Activated gamma-delta T cell treated with Interleukin-2 at 50 U/mL for 16 hours (primary cell): Measurements from ENCODE around the gene POLR2J.
A peak's percentile ranks its signal among the peaks of the same experiment; 100 is the strongest.
"Not testable (repeated sequence)": the region's sequence is repeated elsewhere in the genome, so short reads cannot be mapped to it uniquely, and the experiment has no call there.

Experiments
- DNase-seq: peaks from one replicate; pipeline ENCODE4 v3.0.0-alpha.2; 2020

POLR2J gene

DNA sequence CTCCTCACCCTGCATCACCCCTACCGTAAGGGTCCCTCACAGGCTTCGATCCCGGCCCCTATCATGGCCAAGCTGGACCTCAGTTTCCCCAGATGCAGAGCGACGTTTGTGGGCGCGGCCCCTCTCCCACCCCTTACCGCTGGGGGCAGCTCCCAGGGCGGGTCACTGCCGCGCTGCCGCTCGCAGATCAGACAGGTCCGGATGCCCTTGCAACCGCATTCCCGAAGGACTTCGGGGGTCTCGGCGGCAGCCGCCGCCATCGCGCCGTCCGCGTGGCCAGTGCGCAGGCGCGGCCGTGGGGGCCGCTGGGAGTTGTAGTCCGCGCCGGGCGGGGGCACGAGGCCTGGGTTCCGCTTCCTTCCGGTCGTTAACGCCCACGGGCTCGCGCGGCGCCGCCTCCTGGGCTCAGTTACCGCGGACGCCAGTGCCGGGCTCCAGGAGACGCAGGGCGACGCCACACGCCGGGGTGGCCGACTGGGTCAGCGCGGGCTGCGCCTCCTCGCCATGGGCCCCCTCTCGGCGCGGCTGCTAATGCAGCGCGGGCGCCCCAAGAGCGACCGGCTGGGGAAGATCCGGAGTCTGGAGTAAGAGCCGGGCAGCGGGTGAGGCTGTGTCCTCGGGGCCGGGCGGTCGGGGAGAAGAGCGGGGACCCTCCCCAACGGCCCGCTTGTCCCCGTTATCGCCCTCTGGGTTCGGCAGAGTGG is 14.0 kb downstream of the POLR2J start, which contains the start of the genes ALKBH4 and LRWD1:
Gene ALKBH4, minus strand, starts transcription at position 287 of the 704 bp plus-strand sequence. Its CDS starts 27 bp downstream, at position 260.
Gene LRWD1, plus strand, starts transcription at position 408 of the 704 bp plus-strand sequence. Its CDS starts 97 bp downstream, at position 505.
- DNase-seq: peak; percentile 94

DNA sequence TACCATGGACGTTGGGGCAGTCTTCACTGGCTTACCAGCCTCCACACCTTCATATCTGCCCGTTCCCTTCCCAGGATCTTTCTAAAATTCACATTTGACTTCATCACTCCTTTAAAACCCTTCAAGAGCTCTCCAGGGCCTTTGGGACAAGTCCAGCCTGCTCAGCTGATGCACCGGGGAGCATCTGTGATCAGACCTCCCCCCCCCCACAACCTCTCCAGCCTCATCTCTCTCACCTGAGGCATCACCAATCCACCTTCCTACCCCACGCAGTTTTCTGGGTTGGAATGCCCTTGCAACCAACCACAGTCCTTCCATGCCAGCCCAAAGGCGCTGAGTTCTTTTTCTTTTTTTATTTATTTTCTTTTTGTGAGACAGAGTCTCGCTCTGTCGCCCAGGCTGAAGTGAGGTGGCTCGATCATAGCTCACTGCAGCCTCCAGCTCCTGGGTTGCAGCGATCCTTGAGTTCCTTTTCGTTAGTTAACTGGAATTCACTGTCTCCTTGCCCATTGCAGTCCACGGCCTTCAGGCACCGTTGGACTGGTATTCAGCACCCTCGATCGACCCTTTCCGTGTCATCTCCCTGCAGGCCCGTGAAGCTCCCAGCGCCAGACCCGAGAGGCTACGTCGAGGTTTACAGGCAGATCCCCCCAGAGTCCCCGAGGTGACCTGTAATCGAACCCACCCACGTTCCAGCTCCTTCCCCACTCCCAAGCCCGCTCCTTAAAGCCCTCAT is 14.7 kb downstream of the POLR2J start:
- DNase-seq: no peak

DNA sequence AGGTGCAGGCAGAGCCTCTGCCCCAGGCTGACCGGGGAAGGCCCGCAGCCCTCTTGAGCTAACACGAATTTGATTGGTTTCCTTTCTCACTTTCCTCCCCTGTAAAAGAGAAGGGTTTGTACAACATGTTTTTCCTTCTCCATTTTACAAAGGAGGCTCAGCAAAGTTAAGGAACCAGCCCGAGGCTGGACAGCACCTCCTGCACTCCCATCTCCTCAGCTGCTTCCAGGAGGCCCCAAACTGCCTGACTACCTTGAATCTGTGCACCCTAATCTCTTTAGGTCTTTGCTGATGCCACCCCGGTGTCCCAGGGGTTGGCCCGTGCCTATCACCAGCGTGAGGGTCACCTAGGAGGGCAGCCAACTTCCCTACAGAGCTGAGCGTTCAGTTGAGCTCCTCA is 18.3 kb downstream of the POLR2J start:
- DNase-seq: no peak

DNA sequence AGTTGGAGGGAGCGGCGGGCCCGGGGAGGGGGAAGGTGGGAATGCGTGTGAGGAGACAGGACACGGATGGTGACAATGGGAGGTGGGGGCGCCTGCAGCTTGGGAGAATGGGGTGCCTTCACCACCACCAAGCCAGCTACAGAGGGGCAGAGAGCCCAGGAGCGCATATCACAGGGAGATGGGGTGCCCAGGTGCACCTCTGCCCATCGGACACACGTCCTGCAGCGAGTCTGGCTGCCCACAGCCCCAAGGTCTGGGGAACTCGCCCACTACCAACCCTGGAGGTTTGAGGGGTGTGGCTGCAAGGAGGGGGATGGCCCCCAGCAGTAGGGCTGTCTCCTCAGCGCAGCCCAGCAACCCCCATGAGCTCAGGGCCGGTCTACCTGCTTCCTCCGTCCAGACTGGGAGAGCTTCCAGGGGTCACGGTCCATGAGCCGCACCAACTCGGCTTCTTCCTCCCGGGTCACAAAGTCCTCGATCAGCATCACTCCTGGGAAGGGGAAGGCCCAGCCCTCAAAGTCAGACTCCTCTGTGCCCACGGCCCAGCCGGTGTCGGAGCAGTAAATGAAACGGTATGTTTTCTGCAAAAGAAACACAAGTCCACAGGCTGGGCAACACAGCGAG is 19.4 kb downstream of the POLR2J start:
- DNase-seq: no peak

DNA sequence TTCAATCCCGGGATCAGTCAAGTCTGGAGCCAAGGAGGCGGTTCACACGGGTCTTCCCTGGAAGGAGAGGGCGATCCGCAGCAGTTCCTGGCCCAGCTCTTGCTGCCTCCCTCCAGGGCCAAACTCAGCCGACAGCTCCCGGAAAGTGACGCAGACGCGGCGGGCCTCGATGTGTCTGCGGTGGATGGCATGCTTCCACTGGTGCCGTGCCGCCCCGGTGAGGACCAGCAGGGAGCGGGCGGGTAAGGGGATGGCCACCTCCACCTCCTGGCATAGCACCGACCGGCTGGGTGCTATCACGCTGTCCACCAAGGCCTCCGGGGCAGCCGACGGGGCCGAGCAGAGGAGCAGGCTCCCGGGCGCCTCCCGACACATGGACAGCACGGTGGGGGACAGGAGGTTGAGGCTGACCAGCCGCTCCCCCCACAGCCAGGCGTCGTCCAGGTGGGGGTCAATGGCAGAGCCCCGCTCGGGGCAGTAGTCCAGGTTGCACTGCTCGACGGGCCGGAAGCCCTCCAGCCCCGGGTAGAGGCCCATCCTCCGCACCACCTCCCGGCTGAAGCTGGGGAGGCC is 21.3 kb downstream of the POLR2J start:
- DNase-seq: no peak

DNA sequence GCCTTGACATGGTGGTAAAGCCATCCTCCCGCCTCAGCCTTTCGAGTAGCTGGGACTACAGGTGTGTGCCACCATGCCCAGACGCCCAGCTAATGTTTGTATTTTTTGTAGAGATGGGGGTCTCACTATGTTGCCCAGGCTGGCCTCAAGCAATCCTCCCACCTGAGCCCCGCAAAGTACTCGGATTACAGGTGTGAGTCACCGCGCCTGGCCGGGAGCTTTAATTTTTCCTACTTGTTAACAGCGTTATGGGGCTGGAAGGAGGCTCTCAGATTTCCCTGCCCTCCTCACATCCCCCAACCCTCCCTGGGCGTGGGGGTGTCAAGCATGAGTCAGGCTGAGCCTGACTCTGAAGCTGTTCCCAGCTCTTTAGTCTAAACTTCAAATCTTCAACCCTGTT is 22.4 kb downstream of the POLR2J start:
- no peak for DNase-seq

DNA sequence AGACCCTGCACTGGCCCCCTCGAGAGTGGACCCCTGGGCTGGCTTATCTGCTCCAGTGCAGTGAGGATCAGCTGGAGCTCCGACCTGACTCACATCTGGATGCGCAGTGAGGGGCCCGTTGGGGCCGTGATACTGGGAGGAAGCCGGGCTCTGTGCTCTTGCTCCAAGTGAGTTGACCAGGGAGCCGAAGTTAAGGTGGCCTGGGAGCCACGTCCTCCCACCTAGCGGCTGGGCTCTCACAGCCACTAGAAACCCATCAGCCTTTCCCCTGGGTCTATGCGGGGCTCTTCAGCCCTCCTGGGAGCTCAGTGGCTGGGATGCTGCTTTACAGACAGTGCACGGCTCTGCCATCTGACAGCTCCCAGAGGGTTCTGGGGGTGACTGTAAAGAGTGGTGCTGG is 23.1 kb downstream of the POLR2J start:
- DNase-seq: no peak

DNA sequence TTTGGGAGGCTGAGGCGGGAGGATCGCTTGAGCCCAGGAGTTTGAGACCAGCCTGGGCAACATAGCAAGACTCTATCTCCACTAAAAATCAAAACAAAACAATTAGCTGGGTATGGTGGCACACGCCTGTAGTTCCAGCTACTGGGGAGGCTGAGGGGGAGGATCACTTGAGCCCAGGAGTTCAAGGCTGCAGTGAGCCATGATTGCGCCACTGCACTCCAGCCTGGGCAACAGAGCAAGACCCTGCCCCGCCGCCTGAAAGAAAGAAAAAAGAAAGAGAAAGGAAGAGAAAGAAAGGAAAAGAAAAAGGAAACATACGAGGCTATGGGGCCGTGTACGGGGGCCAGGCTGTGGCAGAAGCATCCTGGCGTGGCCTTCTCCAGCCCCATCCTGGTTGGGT is 23.8 kb downstream of the POLR2J start:
- DNase-seq: not testable (repeated sequence)

DNA sequence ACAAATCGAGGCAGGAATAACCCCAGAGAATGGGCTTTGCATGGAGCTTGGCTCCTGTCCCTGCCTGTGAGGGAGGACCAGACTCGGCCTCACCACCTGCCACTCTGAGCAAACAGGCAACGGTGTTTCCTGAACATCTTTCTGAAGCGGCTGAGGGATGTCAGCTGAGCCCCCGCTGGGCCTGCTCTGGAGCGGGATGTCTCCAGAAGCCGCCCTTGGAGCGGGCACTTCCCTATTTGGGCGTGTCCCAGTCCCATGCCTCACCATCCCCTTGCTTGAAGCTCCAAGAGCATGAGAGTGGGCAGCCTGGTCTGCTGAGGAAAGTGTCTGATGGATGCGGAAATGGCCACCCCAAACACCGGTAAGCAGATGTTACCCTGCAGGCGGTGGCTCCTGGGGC is 24.3 kb downstream of the POLR2J start:
- DNase-seq: no peak

DNA sequence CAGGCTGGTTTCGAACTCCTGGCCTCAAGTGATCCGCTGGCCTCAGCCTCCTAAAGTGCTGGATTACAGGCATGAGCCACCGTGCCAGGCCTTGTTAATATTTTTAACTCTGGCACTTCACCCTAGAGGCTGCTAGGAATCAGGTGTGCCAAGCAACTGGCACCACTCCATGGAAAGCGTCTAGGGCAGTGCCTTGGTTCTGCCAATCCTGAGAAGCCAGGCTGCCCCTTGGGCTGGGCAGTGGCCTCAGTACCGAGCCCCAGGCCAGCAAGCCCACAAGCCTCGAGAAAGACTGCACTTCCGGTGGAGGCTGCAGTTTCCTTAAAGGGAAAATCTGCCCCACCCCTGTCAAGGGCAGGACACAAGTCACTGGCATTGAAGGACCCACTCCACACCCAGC is 25.4 kb downstream of the POLR2J start:
- no peak for DNase-seq

DNA sequence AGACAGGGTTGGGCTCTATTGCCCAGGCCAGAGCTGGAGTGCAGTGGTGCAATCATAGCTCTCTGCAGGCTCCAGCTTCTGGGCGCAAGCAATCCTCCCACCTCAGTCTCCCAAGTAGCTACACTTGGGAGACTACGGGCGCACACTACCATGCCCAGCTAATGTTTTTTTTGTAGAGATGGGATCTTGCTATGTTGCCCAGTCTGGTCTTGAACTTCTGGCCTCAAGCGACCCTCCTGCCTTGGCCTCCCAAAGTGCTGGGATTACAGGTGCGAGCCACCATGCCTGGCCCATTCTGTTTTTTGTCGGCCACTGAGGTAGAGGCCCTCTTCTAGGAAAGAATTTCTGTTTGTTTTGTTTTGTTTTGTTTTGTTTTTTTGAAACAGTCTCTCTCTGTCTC is 26.3 kb downstream of the POLR2J start:
- DNase-seq: no peak

DNA sequence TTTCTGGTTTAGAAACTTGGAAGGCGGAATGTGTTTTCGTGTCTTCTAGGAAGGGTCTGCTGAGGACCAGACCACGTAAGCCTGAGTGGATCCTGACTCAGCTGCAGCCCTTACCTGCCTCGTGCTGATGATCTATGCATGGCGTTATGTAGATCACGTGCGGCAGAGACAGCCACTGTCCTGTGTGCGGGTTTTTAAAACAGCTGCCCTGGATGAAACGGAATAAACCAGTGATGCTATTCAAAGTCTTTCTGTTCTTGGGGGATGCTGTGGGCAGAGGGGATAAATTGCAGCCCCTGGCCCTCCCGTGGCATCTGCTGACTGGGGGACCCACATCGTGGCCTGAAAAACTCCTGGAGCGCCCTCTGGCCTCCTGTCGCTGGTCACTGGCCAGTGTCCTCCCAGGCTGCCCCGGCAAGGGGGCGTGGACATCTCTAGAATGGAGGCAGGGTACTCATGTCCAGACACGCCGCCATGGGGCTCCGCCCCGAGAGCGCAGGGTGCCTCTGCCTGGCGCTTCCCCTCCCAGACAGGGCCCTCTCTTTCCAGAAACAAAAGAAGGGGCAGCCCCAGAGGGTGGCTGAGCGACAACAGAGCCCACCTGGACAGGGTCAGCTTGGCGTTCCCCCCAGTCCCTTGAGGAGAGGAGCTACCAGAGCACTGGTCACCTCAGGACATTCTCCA is 27.2 kb downstream of the POLR2J start:
- DNase-seq: no peak

DNA sequence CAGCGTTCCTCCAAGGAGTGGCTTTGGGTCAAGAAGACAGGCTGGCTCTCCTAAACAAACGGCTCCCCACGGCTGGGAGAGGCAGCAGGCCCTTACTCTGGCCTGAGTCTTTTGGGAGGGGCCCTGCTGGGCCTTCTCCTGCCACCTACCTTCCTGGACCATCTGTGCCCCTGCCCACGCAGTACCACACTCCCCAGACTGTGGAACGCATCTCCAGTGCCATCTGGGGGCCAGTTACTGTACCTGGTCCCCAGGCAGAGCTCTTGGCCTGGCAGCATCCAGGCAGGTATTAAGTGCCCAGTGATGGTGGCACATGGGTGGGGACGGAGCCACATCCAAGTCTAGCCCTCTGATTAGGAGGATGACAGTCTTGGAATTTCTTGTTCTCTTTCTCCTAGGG is 28.5 kb downstream of the POLR2J start:
- DNase-seq: peak; percentile 43

DNA sequence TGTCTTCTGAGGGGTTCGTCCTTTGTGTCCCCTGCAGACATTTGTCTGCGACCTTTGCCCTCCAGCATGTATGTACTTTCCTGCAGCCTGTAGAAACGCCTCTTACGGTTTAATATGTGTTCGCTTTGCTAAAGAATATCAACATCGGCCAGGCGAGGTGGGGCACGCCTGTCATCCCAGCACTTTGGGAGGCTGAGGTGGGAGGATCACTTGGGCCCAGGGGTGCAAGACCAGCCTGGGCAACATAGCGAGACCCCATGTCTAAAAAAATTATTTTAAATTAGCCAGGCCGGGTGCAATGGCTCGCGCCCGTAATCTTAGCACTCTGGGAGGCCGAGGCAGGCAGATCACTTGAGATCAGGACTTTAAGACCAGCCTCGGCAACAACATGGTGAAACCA is 29.6 kb downstream of the POLR2J start:
- no peak for DNase-seq

DNA sequence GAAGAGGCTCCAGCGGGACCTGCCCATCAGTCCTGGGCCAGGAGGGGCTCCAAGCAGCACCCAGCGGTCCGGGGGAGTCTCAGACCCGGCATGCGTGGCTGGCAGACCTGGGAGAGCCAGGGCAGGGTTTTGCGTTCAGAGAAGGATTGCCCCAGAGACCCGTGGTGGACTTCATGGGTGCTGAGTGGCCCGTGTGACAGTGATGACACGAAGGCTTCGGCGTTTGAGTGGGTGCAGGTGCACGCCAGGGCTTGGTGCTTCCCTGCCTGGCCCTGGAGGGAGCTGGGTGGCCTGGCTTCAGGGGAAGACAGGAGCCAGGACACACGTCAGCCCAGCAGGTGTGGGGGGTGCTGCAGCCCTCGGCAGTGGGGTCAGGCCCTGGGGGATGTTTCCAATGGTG is 31.4 kb downstream of the POLR2J start:
- no peak for DNase-seq

DNA sequence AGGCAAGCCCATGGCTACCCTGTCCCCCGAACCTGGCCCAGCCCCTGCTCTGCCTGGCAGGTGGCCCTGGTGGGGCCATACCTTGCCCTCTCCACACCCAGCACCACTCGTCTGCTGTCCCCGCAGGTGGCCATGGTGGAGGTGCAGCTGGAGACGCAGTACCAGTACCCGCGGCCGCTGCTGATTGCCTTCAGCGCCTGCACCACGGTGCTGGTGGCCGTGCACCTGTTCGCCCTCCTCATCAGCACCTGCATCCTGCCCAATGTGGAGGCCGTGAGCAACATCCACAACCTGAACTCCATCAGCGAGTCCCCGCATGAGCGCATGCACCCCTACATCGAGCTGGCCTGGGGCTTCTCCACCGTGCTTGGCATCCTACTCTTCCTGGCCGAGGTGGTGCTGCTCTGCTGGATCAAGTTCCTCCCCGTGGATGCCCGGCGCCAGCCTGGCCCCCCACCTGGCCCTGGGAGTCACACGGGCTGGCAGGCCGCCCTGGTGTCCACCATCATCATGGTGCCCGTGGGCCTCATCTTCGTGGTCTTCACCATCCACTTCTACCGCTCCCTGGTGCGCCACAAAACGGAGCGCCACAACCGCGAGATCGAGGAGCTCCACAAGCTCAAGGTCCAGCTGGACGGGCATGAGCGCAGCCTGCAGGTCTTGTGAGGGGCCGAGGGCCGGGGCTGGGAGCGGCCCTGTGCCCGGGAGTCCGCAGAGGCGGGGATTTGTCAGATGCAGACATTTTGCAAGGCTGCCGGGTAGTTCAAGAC is 32.1 kb downstream of the POLR2J start:
- DNase-seq: no peak

DNA sequence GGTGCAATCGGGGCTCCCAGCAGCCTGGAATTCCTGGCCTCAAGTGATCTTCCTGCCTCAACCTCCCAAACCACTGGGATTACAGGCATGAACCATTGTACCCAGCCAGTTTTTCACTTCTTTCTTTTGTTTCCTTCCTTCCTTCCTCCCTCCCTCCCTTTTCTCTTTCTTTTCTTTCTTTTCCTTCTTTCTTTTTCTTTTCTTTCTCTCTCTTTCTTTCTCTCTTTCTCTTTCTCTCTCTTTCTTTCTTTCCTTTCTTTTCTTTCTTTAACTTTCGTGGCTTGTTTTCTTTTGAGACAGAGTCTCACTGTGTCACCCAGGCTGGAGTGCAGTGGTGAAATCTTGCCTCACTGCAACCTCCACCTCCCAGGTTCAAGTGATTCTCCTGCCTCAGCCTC is 33.0 kb downstream of the POLR2J start:
- no peak for DNase-seq

DNA sequence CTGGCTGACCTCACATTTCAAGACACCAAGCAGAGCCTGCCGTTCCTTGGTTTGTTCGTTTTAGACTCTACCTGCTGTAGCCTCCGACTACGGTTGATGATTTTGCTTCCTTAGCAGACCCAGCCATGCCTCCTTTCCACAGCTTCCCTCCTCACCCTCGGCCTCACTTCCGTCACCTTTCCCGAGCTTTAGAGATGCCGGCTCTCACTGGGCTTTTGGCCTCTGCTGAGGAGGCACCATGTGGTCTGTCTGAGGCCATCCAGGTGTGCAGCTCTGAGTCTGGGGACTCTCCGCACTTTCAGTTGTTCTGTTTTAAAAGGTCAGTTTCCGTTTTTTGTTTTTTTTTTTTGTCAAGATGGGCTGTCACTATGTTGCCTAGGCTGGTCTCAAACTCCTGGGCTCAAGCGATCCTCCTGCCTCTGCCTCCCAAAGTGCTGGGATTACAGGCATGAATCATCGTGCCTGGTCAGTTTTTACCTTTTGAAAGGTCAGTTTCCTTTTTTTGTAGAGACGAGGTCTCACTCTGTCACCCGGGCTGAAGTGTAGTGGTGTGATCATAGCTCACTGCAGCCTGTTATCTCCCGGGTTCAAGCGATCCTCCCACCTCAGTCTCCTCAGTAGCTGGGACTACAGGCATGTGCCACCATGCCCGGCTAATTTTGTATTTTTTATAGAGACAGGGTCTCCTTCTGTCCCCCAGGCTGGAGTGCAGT is 33.6 kb downstream of the POLR2J start:
- DNase-seq: no peak

DNA sequence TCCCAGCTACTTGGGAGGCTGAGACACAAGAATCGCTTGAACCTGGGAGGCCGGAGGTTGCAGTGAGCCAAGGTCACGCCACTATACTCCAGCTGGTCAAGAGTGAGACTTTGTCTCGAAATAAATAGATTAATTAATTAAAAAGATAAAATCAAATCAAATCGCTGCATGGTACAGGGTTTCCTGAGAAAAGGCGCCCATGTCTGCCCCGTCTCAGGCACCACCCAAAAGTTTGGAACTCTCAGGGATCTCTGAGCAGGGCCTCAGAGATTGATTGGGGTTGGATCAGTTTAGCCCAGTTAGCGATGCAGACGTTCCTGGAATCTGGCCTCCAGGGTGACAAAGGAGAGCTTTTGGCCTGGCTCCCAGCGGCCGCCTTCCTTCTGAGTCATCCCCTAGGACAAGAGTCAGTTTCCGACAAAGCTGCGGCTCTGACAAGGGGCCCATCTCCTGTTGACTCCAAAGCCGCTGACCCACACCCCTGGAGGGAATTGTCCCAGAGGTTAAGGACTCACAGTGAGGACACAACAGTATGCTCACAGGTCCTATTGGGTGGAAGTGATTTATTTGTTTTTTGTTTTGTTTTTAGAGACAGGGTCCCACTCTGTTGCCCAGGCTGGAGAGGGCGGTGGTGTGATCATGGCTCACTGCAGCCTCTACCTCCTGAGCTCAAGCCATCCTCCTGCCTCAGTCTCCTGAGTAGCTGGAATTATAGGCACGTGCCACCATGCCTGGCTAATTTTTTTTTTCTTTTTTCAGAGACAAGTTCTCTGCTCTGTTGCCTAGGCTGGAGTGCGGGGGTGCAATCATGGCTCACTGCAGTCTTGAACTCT is 38.5 kb downstream of the POLR2J start:
- no peak for DNase-seq

DNA sequence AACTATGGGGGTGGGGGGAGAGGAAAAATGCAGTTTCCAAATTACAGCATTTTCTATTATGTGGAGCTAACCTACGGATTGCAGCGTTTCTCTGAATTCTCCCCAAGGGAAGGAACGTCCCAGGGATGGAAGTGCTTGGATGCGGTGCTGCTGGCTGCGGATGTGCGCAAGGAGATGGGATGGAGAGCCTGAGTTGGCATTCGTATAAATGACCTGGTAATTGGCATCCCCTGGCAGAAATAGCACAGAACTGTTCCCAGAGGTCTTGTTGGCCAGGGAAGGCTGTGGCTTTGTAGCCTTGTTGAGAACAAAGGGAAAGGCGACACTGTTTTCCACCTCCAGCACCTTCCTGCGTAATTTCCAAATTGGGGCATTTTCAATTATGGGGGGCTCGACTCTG is 42.6 kb downstream of the POLR2J start:
- DNase-seq: no peak

DNA sequence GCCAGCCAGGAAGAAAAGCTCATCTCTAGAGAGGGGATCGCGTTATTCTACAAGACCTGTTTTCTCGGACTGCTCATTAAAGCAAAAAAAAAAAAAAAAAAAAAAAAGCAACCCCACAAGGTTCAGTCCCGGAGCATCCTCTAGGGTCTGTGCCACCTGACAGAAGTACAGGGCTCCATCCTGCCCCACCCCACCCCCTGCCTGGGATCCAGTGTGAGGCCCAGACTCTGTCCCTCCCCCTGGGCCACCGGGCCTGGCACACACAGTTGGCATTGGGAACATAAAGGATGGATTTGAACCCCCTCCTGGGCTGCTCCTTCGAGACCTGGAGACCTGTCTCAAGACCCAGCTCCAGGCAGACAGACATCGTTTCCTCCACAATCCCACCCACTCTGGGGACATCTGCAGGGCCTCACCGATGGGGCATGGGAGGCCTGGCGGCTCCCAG is 44.7 kb downstream of the POLR2J start:
- no peak for DNase-seq
